ENCODE results near the gene YPEL3.

Gene YPEL3

DNA sequence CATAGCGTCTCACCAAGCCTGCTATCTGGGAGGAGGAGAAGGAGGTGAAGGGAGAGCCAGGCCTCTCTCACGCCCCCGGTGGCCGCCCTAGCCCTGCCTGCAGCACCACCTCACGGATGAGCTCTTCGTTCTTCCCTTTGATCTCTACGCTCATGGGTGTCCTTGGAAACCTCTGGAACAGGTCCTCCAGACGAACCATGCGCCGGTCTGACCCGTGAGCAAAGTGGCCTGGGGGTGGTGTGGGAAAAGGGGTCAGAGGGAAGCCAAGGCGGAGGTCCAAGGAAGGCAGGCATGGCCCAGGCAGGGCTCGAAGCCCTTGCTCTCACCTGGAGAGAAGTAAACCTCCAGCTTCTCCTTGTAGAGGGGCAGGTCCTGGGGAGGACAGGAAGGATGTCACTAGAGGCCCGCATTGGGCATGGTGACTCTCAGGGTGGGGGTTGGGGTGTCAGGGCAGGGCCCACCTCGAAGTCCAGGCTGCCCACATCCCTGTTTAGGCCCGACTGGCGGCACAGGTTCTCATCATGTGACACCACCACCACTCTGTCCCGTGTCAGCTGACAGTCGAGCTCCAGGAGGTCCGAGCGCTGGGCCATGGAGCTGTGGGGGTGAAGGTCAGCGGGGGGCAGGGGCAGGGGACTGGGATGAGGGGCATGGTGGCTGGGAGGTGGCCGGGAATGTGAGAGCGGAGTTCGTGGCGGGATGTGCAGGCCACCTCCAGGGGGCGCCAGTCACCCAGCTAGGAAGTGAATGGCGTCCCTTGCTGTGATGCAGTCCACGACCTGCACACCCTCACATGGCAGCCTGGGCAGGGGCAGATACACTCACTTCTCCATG is 16.4 kb upstream of the YPEL3 start:
- no peak overlapping the region for H3K4me3 ChIP-seq (ENCODE audit: low read length)
- TF ChIP-seq CTCF (conservative IDR thresholded peaks at IDR 0.05; ENCODE audit: low read length), result peak; percentile 61
- peak; percentile 57 for DNase-seq (ENCODE audit: low read depth)

DNA sequence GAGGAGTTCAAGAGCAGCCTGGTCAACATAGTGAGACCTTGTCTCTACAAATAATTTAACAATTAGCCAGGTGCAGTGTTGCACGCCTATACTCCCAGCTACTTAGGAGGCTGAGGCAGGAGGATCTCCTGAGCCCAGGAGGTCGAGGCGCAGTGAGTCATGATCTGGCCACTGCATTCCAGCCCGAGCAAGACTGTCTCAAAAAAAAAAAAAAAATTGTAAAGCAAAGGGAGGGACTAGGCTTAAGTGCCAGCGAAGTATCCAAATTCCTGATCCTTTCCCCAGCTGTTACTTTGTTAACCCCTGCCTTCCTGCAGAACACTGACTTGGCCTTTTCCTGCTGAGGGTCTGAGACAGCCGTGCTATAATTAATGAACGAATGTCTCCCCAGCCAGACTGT is 14.6 kb upstream of the YPEL3 start:
- no peak overlapping the region for H3K4me3 ChIP-seq (ENCODE audit: low read length)
- TF ChIP-seq CTCF (conservative IDR thresholded peaks at IDR 0.05; ENCODE audit: low read length), result no peak
- no peak for DNase-seq (ENCODE audit: low read depth)

- TF ChIP-seq CTCF (conservative IDR thresholded peaks at IDR 0.05; ENCODE audit: low read length), result no peak
- H3K4me3 ChIP-seq (ENCODE audit: low read length), result no peak overlapping the region
- no peak for DNase-seq (ENCODE audit: low read depth)
These were observed 12.2 kb upstream of the YPEL3 start for GRCh38 chr16:30108059-30108850.

DNA sequence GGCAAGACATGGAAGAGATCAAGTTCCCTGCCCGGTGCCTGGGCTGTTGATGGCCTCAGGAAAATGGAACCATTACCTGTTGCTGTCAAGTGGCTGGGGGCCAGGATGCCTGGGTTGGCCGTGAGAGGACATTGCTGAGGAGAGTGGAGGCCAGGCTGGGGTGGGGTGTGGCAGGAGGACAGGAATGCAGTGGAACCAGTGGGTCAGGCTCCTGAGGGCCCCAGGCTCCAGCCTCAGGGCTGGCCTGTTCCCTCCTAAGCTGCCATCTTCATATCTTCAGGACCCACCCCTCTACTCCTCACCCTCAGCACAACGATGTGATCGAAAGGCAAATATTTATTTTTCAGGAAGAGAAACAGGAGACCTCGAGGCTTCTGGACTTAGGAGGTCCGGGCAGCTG is 8.5 kb upstream of the YPEL3 start:
- no peak for TF ChIP-seq CTCF (conservative IDR thresholded peaks at IDR 0.05; ENCODE audit: low read length)
- no peak overlapping the region for H3K4me3 ChIP-seq (ENCODE audit: low read length)
- DNase-seq (ENCODE audit: low read depth), result no peak

- DNase-seq (ENCODE audit: low read depth), result no peak
- no peak overlapping the region for H3K4me3 ChIP-seq (ENCODE audit: low read length)
- TF ChIP-seq CTCF (conservative IDR thresholded peaks at IDR 0.05; ENCODE audit: low read length), result no peak
These were observed 8.1 kb upstream of the YPEL3 start for GRCh38 chr16:30104090-30104489.

- no peak for TF ChIP-seq CTCF (conservative IDR thresholded peaks at IDR 0.05; ENCODE audit: low read length)
- peak overlapping the region; percentile 56; the same call in 1 of the 2 replicates for H3K4me3 ChIP-seq (ENCODE audit: low read length)
- DNase-seq (ENCODE audit: low read depth), result no peak
These were observed 1.0 kb upstream of the YPEL3 start for GRCh38 chr16:30096862-30097563.

All from AG10803 (cell line).